Ishikawa (cell line): Measurements from ENCODE around the gene TMCC1.

ENCODE experiments used
- CEBPB ChIP-seq: IDR thresholded peaks from 2 replicates; pipeline ENCODE4 v1.6.1; 2012
- CREB1 ChIP-seq: IDR thresholded peaks from 2 replicates; pipeline ENCODE4 v1.6.1; 2012; ENCODE audit warnings: low read depth
- EGR1 ChIP-seq: IDR thresholded peaks from 2 replicates; pipeline ENCODE4 v1.6.1; 2012
- EP300 ChIP-seq: IDR thresholded peaks from 2 replicates; pipeline ENCODE4 v1.6.1; 2012; ENCODE audit warnings: borderline replicate concordance
- FOXM1 ChIP-seq: IDR thresholded peaks from 2 replicates; pipeline ENCODE4 v1.6.1; 2012; ENCODE audit warnings: low read depth, borderline replicate concordance
- MAX ChIP-seq: IDR thresholded peaks from 2 replicates; pipeline ENCODE4 v1.6.1; 2012
- NFIC ChIP-seq: IDR thresholded peaks from 2 replicates; pipeline ENCODE4 v1.6.1; 2012
- RAD21 ChIP-seq: IDR thresholded peaks from 2 replicates; pipeline ENCODE4 v1.6.1; 2012; ENCODE audit warnings: low read depth
- REST ChIP-seq: IDR thresholded peaks from 2 replicates; pipeline ENCODE4 v1.6.1; 2012; ENCODE audit warnings: low read depth, mild to moderate bottlenecking
- TAF1 ChIP-seq: IDR thresholded peaks from 2 replicates; pipeline ENCODE4 v1.6.1; 2012; ENCODE audit warnings: low read depth, mild to moderate bottlenecking
- TCF12 ChIP-seq: IDR thresholded peaks from 2 replicates; pipeline ENCODE4 v1.6.1; 2012; ENCODE audit warnings: low read depth
- TEAD4 ChIP-seq: IDR thresholded peaks from 2 replicates; pipeline ENCODE4 v1.6.1; 2012
- USF1 ChIP-seq: IDR thresholded peaks from 2 replicates; pipeline ENCODE4 v1.6.1; 2012
- YY1 ChIP-seq: IDR thresholded peaks from 2 replicates; pipeline ENCODE4 v1.6.1; 2012; ENCODE audit warnings: low read depth
- ZBTB7A ChIP-seq: IDR thresholded peaks from 2 replicates; pipeline ENCODE4 v1.6.1; 2012; ENCODE audit warnings: low read depth

TMCC1 gene

GRCh38 chr3:129835198-129835597, 58.3 kb downstream of the TMCC1 start:
- TF ChIP-seq TEAD4 (no peak), CEBPB (no peak), EP300 (no peak), REST (no peak)

- TF ChIP-seq TCF12 (no peak), ZBTB7A (no peak), USF1 (no peak), EGR1 (no peak), REST (no peak), CREB1 (no peak), MAX (no peak), TAF1 (no peak), NFIC (no peak), RAD21 (no peak)
Observed at GRCh38 chr3:129834580-129834979, 58.9 kb downstream of the TMCC1 start.

GRCh38 chr3:129831503-129831902, 62.0 kb downstream of the TMCC1 start:
- TF ChIP-seq EP300, result no peak
- no peak for TF ChIP-seq NFIC
- TF ChIP-seq RAD21, result no peak
- no peak for TF ChIP-seq USF1
- no peak for TF ChIP-seq FOXM1
- TF ChIP-seq MAX, result no peak
- no peak for TF ChIP-seq ZBTB7A
- no peak for TF ChIP-seq REST
- TF ChIP-seq CEBPB, result no peak
- TF ChIP-seq TEAD4, result no peak

DNA sequence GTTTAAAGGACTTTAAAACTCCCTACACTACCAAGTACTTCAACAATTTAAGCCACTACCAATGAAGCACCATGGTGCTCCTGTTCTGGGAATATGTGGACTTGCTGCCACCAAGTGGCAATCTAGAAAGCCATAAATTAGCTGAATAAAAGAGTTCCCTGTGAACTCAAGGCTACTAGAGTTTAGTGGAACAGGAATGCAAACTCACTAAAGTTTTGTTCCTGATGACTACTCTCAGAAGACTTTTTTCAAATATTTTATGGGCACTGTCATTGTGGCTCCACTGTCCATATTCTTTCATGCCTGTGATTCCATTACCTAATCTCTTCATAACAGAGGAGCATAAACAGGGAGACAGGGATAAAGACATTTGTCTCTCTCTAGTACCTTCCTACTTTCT, 63.9 kb downstream of the TMCC1 start:
- TF ChIP-seq RAD21 (peak; percentile 90), YY1 (no peak)

DNA sequence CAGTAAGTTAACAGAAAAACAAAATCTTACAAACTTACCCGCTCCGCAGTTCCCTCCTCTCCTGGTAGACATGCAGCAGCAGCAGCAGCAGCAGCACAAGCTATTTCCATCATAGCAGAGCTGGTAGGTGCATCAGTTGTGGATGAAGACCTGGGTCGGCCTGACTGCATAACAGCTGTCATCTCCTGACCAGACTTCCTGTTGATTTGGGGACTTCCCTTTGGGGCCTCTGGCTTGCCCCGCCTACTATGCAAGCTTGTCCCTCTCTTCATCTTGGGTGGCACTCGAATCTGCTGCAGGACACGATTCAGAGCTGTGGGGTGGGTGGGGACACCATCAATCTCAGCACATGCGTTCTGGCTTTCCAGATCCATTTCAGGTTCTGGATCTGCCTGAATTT, 65.7 kb downstream of the TMCC1 start:
- TF ChIP-seq MAX (no peak), TEAD4 (no peak), CREB1 (no peak), NFIC (no peak), RAD21 (no peak), EP300 (no peak), REST (no peak), CEBPB (no peak), TAF1 (no peak), TCF12 (no peak), YY1 (no peak), USF1 (no peak), ZBTB7A (no peak), EGR1 (no peak)
